Prostate gland (tissue), 2 donors: ENCODE results near the gene GAPT.

Experiments
- CTCF ChIP-seq, 4 experiments: fragments of 200-600 bp in 2 of 4; fragments of 450-650 bp in 2 of 4; sonication (generic) in 2 of 4; IDR thresholded peaks; 1 replicate in 3 of 4; 2 replicates in 1 of 4; pipeline ENCODE4 v1.5.1; 2016 to 2019; ENCODE audit warnings: antibody characterized with exemption in 4 of 4, mild to moderate bottlenecking in 2 of 4, moderate library complexity in 2 of 4
- POLR2A ChIP-seq: fragments of 450-650 bp; IDR thresholded peaks from one replicate; pipeline ENCODE4 v1.6.1; 2016; ENCODE audit warnings: antibody characterized with exemption, mild to moderate bottlenecking

- peak in 1 of 4 experiments; percentile 16 for TF ChIP-seq CTCF (IDR thresholded peaks at IDR 0.05)
- no peak for TF ChIP-seq POLR2A
These were observed 13.4 kb upstream of the GAPT start for GRCh38 chr5:58477760-58478376.
